ENCODE results near the gene MPC1.
"Not testable (repeated sequence)": the region's sequence is repeated elsewhere in the genome, so short reads cannot be mapped to it uniquely, and the experiment has no call there.

Gene MPC1

DNA sequence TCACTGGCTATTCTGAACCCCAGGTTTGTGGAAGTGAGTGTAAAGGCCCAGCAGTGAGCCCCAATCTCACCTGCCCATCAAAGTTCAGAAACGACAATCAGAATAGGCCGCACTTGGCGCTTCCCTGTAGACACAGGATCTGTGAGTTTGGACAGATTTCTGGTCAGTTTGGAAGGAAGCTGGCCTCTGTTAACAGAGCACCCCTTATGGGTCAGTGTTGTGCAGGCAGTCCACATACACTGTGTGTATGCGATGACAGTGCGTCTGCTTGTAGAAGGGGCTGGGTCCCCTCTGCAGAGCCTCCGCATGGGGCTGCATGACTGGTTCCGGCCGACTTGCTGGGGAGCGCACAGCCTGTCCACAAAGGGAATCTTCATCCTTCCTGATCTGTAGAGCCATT, 3.4 kb upstream of the MPC1 start:
- Histone ChIP-seq H3K27me3 (ENCODE audit: control insufficient read depth in 3 of 3, insufficient read depth in 3 of 3, low read depth in 1 of 3, low read length in 3 of 3) (peaks cover 0 to 2% (median 0%) of the 10 kb centered on the region in 3 experiments), H2BK5ac (ENCODE audit: low read length) (no peak overlapping the region), H3K4me3 (ENCODE audit: low read length in 2 of 2) (no peak overlapping the region), H2AFZ (ENCODE audit: low read length) (no peak overlapping the region), H2BK15ac (ENCODE audit: low read length) (no peak overlapping the region), H3K36me3 (replicated peaks in 1 of 2; ENCODE audit: control insufficient read depth in 2 of 2, insufficient read depth in 2 of 2, low read length in 2 of 2) (no peaks in the 10 kb centered on the region), H3K4ac (ENCODE audit: low read length) (no peak overlapping the region), H3K27ac (replicated peaks; ENCODE audit: low read length) (no peak overlapping the region), H2AK5ac (ENCODE audit: low read depth, low read length) (no peak overlapping the region), H3K23ac (ENCODE audit: low read depth, low read length, poor library complexity) (no peak overlapping the region), H3K9ac (ENCODE audit: low read depth, low read length, poor library complexity) (peak overlapping the region; percentile 24), H2BK120ac (ENCODE audit: low read depth, low read length) (no peak overlapping the region), H3K4me1 (ENCODE audit: control insufficient read depth in 2 of 2, insufficient read depth in 1 of 2, low read depth in 1 of 2, low read length in 2 of 2) (peaks cover 0 to 2% of the 10 kb centered on the region in 2 donors), H2BK12ac (ENCODE audit: low read length) (no peak overlapping the region), H3K18ac (ENCODE audit: low read length) (no peak overlapping the region), H3K9me3 (replicated peaks in 1 of 2; ENCODE audit: control insufficient read depth in 2 of 2, insufficient read depth in 1 of 2, low read depth in 1 of 2, low read length in 2 of 2) (no peaks in the 10 kb centered on the region), H3K4me2 (ENCODE audit: insufficient read depth, low read length, poor library complexity, severe bottlenecking) (no peak overlapping the region), H3K79me1 (ENCODE audit: low read depth, low read length) (peaks cover 7% of the 10 kb centered on the region), H4K8ac (ENCODE audit: low read depth, low read length) (no peak overlapping the region), H3K14ac (ENCODE audit: low read length) (no peak overlapping the region), H4K91ac (ENCODE audit: low read depth, low read length, poor library complexity) (no peak overlapping the region)
- whole genome bisulfite sequencing, 2 donors (ENCODE audit: extremely low coverage in 2 of 2, insufficient read length in 2 of 2, insufficient replicate concordance in 1 of 2), result no CpG with 5 or more reads among the region's 9 CpGs
- no peak for DNase-seq (ENCODE audit: low spot score)

DNA sequence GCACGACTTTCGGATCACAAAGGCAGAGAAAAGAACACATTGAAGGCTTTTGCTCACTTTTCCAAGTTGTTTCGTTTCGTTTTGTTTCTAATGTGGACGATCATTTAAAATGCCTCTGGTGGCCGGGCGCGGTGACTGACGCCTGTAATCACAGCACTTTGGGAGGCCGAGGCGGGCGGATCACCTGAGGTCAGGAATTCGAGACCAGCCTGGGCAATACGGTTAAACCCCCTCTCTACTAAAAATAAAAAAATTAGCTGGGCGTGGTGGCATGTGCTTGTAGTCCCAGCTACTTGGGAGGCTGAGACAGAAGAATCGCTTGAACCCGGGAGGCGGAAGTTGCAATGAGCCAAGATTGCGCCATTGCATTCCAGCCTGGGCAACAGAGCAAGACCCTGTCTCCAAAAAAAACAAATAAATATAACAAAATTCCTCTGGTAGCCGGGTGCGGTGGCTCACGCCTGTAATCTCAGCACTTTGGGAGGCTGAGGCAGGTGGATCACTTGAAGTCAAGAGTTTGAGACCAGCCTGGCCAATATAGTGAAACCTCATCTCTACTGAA, 1.1 kb upstream of the MPC1 start:
- WGBS, 2 donors (ENCODE audit: extremely low coverage in 2 of 2, insufficient read length in 2 of 2, insufficient replicate concordance in 1 of 2), result no CpG with 5 or more reads among the region's 22 CpGs
- not testable (repeated sequence) for H3K9ac ChIP-seq (ENCODE audit: low read depth, low read length, poor library complexity); H2AK5ac ChIP-seq (ENCODE audit: low read depth, low read length)

DNA sequence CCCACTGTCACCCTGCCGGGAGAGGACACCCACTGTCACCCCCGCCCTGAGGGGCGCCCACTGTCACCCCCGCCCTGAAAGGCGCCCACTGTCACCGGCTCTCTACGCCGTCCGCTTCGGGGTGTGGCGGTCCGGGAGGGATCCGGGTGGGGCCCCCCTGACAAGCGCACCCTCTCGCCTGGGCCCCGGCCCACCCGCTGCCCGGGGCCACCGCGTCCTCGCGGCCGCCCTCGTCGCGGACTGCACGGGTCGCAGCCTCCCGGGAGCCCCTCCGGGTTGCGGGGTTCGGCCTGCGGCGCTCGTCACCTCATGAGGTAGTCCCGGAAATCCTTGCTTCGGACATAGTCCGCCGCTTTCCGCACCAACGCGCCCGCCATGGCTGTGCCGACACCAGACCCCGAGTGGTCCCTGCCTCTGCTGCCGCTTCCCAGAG, 224 bp downstream of the MPC1 start:
- peak overlapping the region; percentile 93 for H3K23ac ChIP-seq (ENCODE audit: low read depth, low read length, poor library complexity)
- WGBS, 2 donors (ENCODE audit: extremely low coverage in 2 of 2, insufficient read length in 2 of 2, insufficient replicate concordance in 1 of 2), result no CpG with 5 or more reads among the region's 46 CpGs
- H2AFZ ChIP-seq (ENCODE audit: low read length), result peak overlapping the region; percentile 96
- H2BK5ac ChIP-seq (ENCODE audit: low read length), result no peak overlapping the region
- H3K9ac ChIP-seq (ENCODE audit: low read depth, low read length, poor library complexity), result peak overlapping the region; percentile 77
- no peaks in the 10 kb centered on the region for H3K36me3 ChIP-seq (replicated peaks in 1 of 2; ENCODE audit: control insufficient read depth in 2 of 2, insufficient read depth in 2 of 2, low read length in 2 of 2)
- H3K4me2 ChIP-seq (ENCODE audit: insufficient read depth, low read length, poor library complexity, severe bottlenecking), result peak overlapping the region; percentile 99
- H2BK15ac ChIP-seq (ENCODE audit: low read length), result no peak overlapping the region
- H3K14ac ChIP-seq (ENCODE audit: low read length), result peak overlapping the region; percentile 8
- no peaks in the 10 kb centered on the region for H3K9me3 ChIP-seq (replicated peaks in 1 of 2; ENCODE audit: control insufficient read depth in 2 of 2, insufficient read depth in 1 of 2, low read depth in 1 of 2, low read length in 2 of 2)
- H2BK120ac ChIP-seq (ENCODE audit: low read depth, low read length), result no peak overlapping the region
- no peak overlapping the region for H4K91ac ChIP-seq (ENCODE audit: low read depth, low read length, poor library complexity)
- H4K8ac ChIP-seq (ENCODE audit: low read depth, low read length), result no peak overlapping the region
- peak overlapping the region; percentile 60 to 95 for H3K4me3 ChIP-seq (ENCODE audit: low read length in 2 of 2)
- H3K18ac ChIP-seq (ENCODE audit: low read length), result peak overlapping the region; percentile 90
- H3K27ac ChIP-seq (replicated peaks; ENCODE audit: low read length), result no peak overlapping the region
- H3K4me1 ChIP-seq (ENCODE audit: control insufficient read depth in 2 of 2, insufficient read depth in 1 of 2, low read depth in 1 of 2, low read length in 2 of 2), result peaks cover 0 to 2% of the 10 kb centered on the region in 2 donors
- no peak overlapping the region for H3K4ac ChIP-seq (ENCODE audit: low read length)
- H3K79me1 ChIP-seq (ENCODE audit: low read depth, low read length), result peaks cover 8% of the 10 kb centered on the region
- no peak overlapping the region for H2BK12ac ChIP-seq (ENCODE audit: low read length)
- no peak for DNase-seq (ENCODE audit: low spot score)
- H3K27me3 ChIP-seq (ENCODE audit: control insufficient read depth in 3 of 3, insufficient read depth in 3 of 3, low read depth in 1 of 3, low read length in 3 of 3), result peaks cover 0 to 2% (median 0%) of the 10 kb centered on the region in 3 experiments
- H2AK5ac ChIP-seq (ENCODE audit: low read depth, low read length), result no peak overlapping the region

More for the DNA sequence above, 1.1 kb upstream of the MPC1 start:
- H4K8ac ChIP-seq (ENCODE audit: low read depth, low read length); H2BK15ac ChIP-seq (ENCODE audit: low read length); H2BK12ac ChIP-seq (ENCODE audit: low read length); H2BK5ac ChIP-seq (ENCODE audit: low read length); H3K14ac ChIP-seq (ENCODE audit: low read length); H3K36me3 ChIP-seq (replicated peaks in 1 of 2; ENCODE audit: control insufficient read depth in 2 of 2, insufficient read depth in 2 of 2, low read length in 2 of 2); H3K9me3 ChIP-seq (replicated peaks in 1 of 2; ENCODE audit: control insufficient read depth in 2 of 2, insufficient read depth in 1 of 2, low read depth in 1 of 2, low read length in 2 of 2); H3K4me1 ChIP-seq (ENCODE audit: control insufficient read depth in 2 of 2, insufficient read depth in 1 of 2, low read depth in 1 of 2, low read length in 2 of 2); H3K4ac ChIP-seq (ENCODE audit: low read length); H3K27me3 ChIP-seq (ENCODE audit: control insufficient read depth in 3 of 3, insufficient read depth in 3 of 3, low read depth in 1 of 3, low read length in 3 of 3); H3K18ac ChIP-seq (ENCODE audit: low read length); H4K91ac ChIP-seq (ENCODE audit: low read depth, low read length, poor library complexity); H3K23ac ChIP-seq (ENCODE audit: low read depth, low read length, poor library complexity); H2BK120ac ChIP-seq (ENCODE audit: low read depth, low read length); H3K79me1 ChIP-seq (ENCODE audit: low read depth, low read length); DNase-seq (ENCODE audit: low spot score): not testable (repeated sequence)
- H3K4me3 ChIP-seq (ENCODE audit: low read length in 2 of 2), result peak overlapping the region; percentile 60 to 97
- peak overlapping the region; percentile 22 for H3K27ac ChIP-seq (replicated peaks; ENCODE audit: low read length)
- H2AFZ ChIP-seq (ENCODE audit: low read length), result peak overlapping the region; percentile 96
- H3K4me2 ChIP-seq (ENCODE audit: insufficient read depth, low read length, poor library complexity, severe bottlenecking), result peak overlapping the region; percentile 67

DNA sequence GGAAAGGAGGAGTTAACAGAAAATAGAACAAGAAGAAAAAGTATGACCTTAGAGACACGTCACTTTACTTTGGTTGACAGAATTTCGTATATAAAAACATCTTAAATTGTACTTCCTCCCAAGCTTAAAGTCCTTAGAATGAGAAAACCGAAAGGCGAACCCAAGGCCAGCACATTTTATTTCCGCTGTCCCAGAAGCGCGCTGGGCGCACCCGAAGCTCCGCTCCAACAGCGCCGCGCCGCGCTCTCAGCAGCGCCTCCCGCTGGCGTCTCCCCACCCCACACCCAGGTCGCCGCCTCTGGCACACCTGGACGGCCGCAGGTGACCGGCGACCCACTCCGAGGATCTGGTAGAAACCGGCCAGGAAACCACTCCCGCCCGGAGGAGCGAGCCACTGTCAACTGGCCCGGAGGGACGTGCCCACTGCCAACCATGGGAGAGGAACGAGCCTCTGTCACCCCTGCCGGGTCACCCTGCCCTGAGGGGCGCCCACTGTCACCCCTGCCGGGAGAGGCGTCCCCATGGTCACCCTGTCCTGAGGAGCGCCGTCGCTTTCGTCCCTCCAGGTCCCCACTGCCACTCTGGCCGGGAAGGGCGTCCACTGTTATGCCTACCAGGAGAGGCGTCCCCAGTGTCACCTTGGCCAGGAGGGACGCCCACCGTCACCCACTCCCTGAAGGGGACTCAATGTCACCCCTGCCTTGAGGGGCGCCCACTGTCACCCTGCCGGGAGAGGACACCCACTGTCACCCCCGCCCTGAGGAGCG, 824 bp downstream of the MPC1 start:
- H3K9me3 ChIP-seq (replicated peaks in 1 of 2; ENCODE audit: control insufficient read depth in 2 of 2, insufficient read depth in 1 of 2, low read depth in 1 of 2, low read length in 2 of 2), result no peaks in the 10 kb centered on the region
- H3K79me1 ChIP-seq (ENCODE audit: low read depth, low read length), result peaks cover 8% of the 10 kb centered on the region
- H4K8ac ChIP-seq (ENCODE audit: low read depth, low read length), result no peak overlapping the region
- no CpG with 5 or more reads among the region's 49 CpGs for WGBS, 2 donors (ENCODE audit: extremely low coverage in 2 of 2, insufficient read length in 2 of 2, insufficient replicate concordance in 1 of 2)
- no peak overlapping the region for H2BK15ac ChIP-seq (ENCODE audit: low read length)
- no peak overlapping the region for H3K27ac ChIP-seq (replicated peaks; ENCODE audit: low read length)
- no peak overlapping the region for H2BK5ac ChIP-seq (ENCODE audit: low read length)
- peaks cover 0 to 2% of the 10 kb centered on the region in 2 donors for H3K4me1 ChIP-seq (ENCODE audit: control insufficient read depth in 2 of 2, insufficient read depth in 1 of 2, low read depth in 1 of 2, low read length in 2 of 2)
- H3K18ac ChIP-seq (ENCODE audit: low read length), result peak overlapping the region; percentile 57
- no peak overlapping the region for H4K91ac ChIP-seq (ENCODE audit: low read depth, low read length, poor library complexity)
- H3K9ac ChIP-seq (ENCODE audit: low read depth, low read length, poor library complexity), result peak overlapping the region; percentile 77
- H2AFZ ChIP-seq (ENCODE audit: low read length), result peak overlapping the region; percentile 96
- H3K14ac ChIP-seq (ENCODE audit: low read length), result peak overlapping the region; percentile 71
- no peaks in the 10 kb centered on the region for H3K36me3 ChIP-seq (replicated peaks in 1 of 2; ENCODE audit: control insufficient read depth in 2 of 2, insufficient read depth in 2 of 2, low read length in 2 of 2)
- H3K4ac ChIP-seq (ENCODE audit: low read length), result no peak overlapping the region
- H3K4me3 ChIP-seq (ENCODE audit: low read length in 2 of 2), result peak overlapping the region; percentile 60 to 95
- H2AK5ac ChIP-seq (ENCODE audit: low read depth, low read length), result no peak overlapping the region
- DNase-seq (ENCODE audit: low spot score), result peak; percentile 20
- H3K23ac ChIP-seq (ENCODE audit: low read depth, low read length, poor library complexity), result peak overlapping the region; percentile 85
- peaks cover 0 to 2% (median 0%) of the 10 kb centered on the region in 3 experiments for H3K27me3 ChIP-seq (ENCODE audit: control insufficient read depth in 3 of 3, insufficient read depth in 3 of 3, low read depth in 1 of 3, low read length in 3 of 3)
- no peak overlapping the region for H2BK120ac ChIP-seq (ENCODE audit: low read depth, low read length)
- H3K4me2 ChIP-seq (ENCODE audit: insufficient read depth, low read length, poor library complexity, severe bottlenecking), result peak overlapping the region; percentile 99
- peak overlapping the region; percentile 4 for H2BK12ac ChIP-seq (ENCODE audit: low read length)

All from neuronal stem cell (in vitro differentiated cells).